HepG2 (cell line): ENCODE measurements around the gene ASXL1. TPM values are rescaled to one million over a fixed set of nuclear protein-coding genes. Genes with fewer than 3 reads are reported as not detected.

Experiments
- ADNP ChIP-seq: sonication (generic); formaldehyde crosslinking; IDR thresholded peaks from 2 replicates; pipeline ENCODE4 v1.4.0; 2020; ENCODE audit warnings: missing genetic modification reagents
- CENPBD1 ChIP-seq: sonication (generic); formaldehyde crosslinking; IDR thresholded peaks from 2 replicates; pipeline ENCODE4 v1.8.0; 2022; ENCODE audit warnings: missing genetic modification reagents, low read depth, mild to moderate bottlenecking, borderline replicate concordance
- DPF2 ChIP-seq: sonication (generic); formaldehyde crosslinking; IDR thresholded peaks from 2 replicates; pipeline ENCODE4 v1.4.0; 2020; ENCODE audit warnings: mild to moderate bottlenecking, low read depth, missing genetic modification reagents, borderline replicate concordance
- MAZ ChIP-seq, 2 experiments: sonication (generic) in 1 of 2; formaldehyde crosslinking in 1 of 2; IDR thresholded peaks; 2 replicates each; pipeline versions ENCODE4 v1.5.0 to v1.6.1; 2012 to 2020; ENCODE audit warnings: low read depth in 2 of 2, mild to moderate bottlenecking in 2 of 2, borderline replicate concordance in 1 of 2, improper control_type of control experiment in 1 of 2, low read length in 1 of 2, missing genetic modification reagents in 1 of 2, moderate library complexity in 1 of 2
- MYC ChIP-seq: sonication (generic); formaldehyde crosslinking; IDR thresholded peaks from 2 replicates; pipeline ENCODE4 v1.9.0; 2021; ENCODE audit warnings: missing genetic modification reagents, borderline replicate concordance
- NRL ChIP-seq: sonication (generic); formaldehyde crosslinking; IDR thresholded peaks from 2 replicates; pipeline ENCODE4 v1.5.0; 2020; ENCODE audit warnings: missing genetic modification reagents, mild to moderate bottlenecking, moderate library complexity, borderline replicate concordance
- RFX1 ChIP-seq: fragments of 450-650 bp; IDR thresholded peaks from 2 replicates; pipeline ENCODE4 v1.6.1; 2017
- SMC3 ChIP-seq: IDR thresholded peaks from 2 replicates; pipeline ENCODE4 v1.6.1; 2011; ENCODE audit warnings: low read length, improper control_type of control experiment
- TAF15 ChIP-seq: fragments of 200-400 bp; formaldehyde crosslinking; IDR thresholded peaks from one replicate; pipeline ENCODE4 v1.6.1; 2018; ENCODE audit warnings: mild to moderate bottlenecking, low read depth, low read length; ENCODE audit not compliant: poor library complexity, severe bottlenecking
- TBL1XR1 ChIP-seq: fragments of 150-350 bp; IDR thresholded peaks from 2 replicates; pipeline ENCODE4 v1.6.1; 2014; ENCODE audit warnings: borderline replicate concordance, low read length; ENCODE audit not compliant: partially characterized antibody
- ZFP41 ChIP-seq: sonication (generic); formaldehyde crosslinking; IDR thresholded peaks from 2 replicates; pipeline ENCODE4 v1.4.0; 2020; ENCODE audit warnings: mild to moderate bottlenecking, missing genetic modification reagents, borderline replicate concordance
- ZNF24 ChIP-seq: fragments of 450-650 bp; IDR thresholded peaks from 2 replicates; pipeline ENCODE4 v1.6.1; 2017; ENCODE audit warnings: antibody characterized with exemption, mild to moderate bottlenecking
- ZNF318 ChIP-seq: sonication (generic); formaldehyde crosslinking; IDR thresholded peaks from 2 replicates; pipeline ENCODE4 v1.4.0; 2020; ENCODE audit warnings: mild to moderate bottlenecking, missing genetic modification reagents
- ZNF331 ChIP-seq: sonication (generic); formaldehyde crosslinking; IDR thresholded peaks from 2 replicates; pipeline ENCODE4 v1.4.0; 2020; ENCODE audit warnings: missing genetic modification reagents
- ZNF33B ChIP-seq: sonication (generic); formaldehyde crosslinking; IDR thresholded peaks from 2 replicates; pipeline ENCODE4 v1.5.1; 2020; ENCODE audit warnings: mild to moderate bottlenecking, missing genetic modification reagents
- ZNF34 ChIP-seq: sonication (generic); formaldehyde crosslinking; IDR thresholded peaks from 2 replicates; pipeline ENCODE4 v1.4.0; 2020; ENCODE audit warnings: mild to moderate bottlenecking, missing genetic modification reagents, borderline replicate concordance
- ZNF460 ChIP-seq: sonication (generic); formaldehyde crosslinking; IDR thresholded peaks from 2 replicates; pipeline ENCODE4 v1.5.1; 2020; ENCODE audit warnings: missing genetic modification reagents, mild to moderate bottlenecking, borderline replicate concordance
- ZNF558 ChIP-seq: sonication (generic); formaldehyde crosslinking; IDR thresholded peaks from 2 replicates; pipeline ENCODE4 v1.9.0; 2022; ENCODE audit warnings: mild to moderate bottlenecking, missing genetic modification reagents, borderline replicate concordance
- ZNF75D ChIP-seq: sonication (generic); formaldehyde crosslinking; IDR thresholded peaks from 2 replicates; pipeline ENCODE4 v1.8.1; 2023; ENCODE audit warnings: missing genetic modification reagents, mild to moderate bottlenecking, borderline replicate concordance
- ZNF784 ChIP-seq: sonication (generic); formaldehyde crosslinking; IDR thresholded peaks from 2 replicates; pipeline ENCODE4 v1.5.1; 2020; ENCODE audit warnings: missing genetic modification reagents, mild to moderate bottlenecking, borderline replicate concordance
- polyA plus RNA-seq, 8 experiments: library from polyadenylated mRNA; depleted of rRNA in 3 of 8; stranded (reverse) in 7 of 8; unstranded in 1 of 8; fragments of >200 nt; fragmentation: Illumina TruSeq in 4 of 8; extraction: Trizol in 4 of 8; gene quantifications; 2 replicates each; pipeline versions ENCODE4 v1.2.1 to v1.2.3, GENCODE V29; 2011 to 2016; ENCODE audit warnings: low read depth in 4 of 8, missing spikeins in 1 of 8, mixed read lengths in 1 of 8; ENCODE audit not compliant: insufficient read depth in 1 of 8
- total RNA-seq, 5 experiments: library from RNA; depleted of rRNA; stranded (reverse); fragments of >200 nt; fragmentation: Illumina TruSeq; extraction: Trizol; gene quantifications; 2 replicates each; pipeline ENCODE4 v1.2.3, GENCODE V29; 2016; ENCODE audit warnings: low read depth in 1 of 5
- TF ChIP-seq, protein P1 (sequence below): sonication (generic); formaldehyde crosslinking; IDR thresholded peaks from 2 replicates; pipeline ENCODE4 v1.4.0; 2020; ENCODE audit warnings: mild to moderate bottlenecking, missing genetic modification reagents

Gene ASXL1
- total and polyA plus RNA-seq, 2 of the 13 experiments (the other 11 are each of a cell fraction or from before 2014, with no cell fraction given) = 62.1 to 74.8 TPM

GRCh38 chr20:32338665-32339064 lies 19.5 kb upstream of the ASXL1 start (continued):
- TF ChIP-seq TAF15 = no peak
- TF ChIP-seq RFX1 = no peak
- TF ChIP-seq ZNF24 = no peak
- TF ChIP-seq CENPBD1 (CRISPR knock-in tag) = no peak
- no peak for TF ChIP-seq ZNF558 (CRISPR knock-in tag)
- TF ChIP-seq ZNF75D (CRISPR knock-in tag) = no peak
- 0 out of 2 replicates have a peak, but pooled peaks have one; percentile 32 for TF ChIP-seq SMC3
- no peak for TF ChIP-seq ADNP (CRISPR knock-in tag)
- TF ChIP-seq ZNF33B (CRISPR knock-in tag) = no peak
- TF ChIP-seq ZNF34 (CRISPR knock-in tag) = no peak
- no peak for TF ChIP-seq MAZ (IDR thresholded peaks at IDR 0.05; ENCODE audit: borderline replicate concordance, low read depth, low read length)
- TF ChIP-seq MAZ (CRISPR knock-in tag; IDR thresholded peaks at IDR 0.05; ENCODE audit: low read depth) = 0 out of 2 replicates have a peak, but pooled peaks have one; percentile 51
- no peak for TF ChIP-seq ZNF784
- TF ChIP-seq NRL (CRISPR knock-in tag) = no peak
- no peak for TF ChIP-seq ZFP41 (CRISPR knock-in tag)
- no peak for TF ChIP-seq TBL1XR1
- TF ChIP-seq, protein P1, sequence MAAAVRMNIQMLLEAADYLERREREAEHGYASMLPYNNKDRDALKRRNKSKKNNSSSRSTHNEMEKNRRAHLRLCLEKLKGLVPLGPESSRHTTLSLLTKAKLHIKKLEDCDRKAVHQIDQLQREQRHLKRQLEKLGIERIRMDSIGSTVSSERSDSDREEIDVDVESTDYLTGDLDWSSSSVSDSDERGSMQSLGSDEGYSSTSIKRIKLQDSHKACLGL (CRISPR knock-in tag) = no peak
- TF ChIP-seq DPF2 (CRISPR knock-in tag) = peak; percentile 53; the same call in 1 of the 2 replicates
- peak; percentile 66; the same call in 1 of the 2 replicates for TF ChIP-seq ZNF331 (CRISPR knock-in tag)
- TF ChIP-seq MYC (CRISPR knock-in tag) = no peak
- no peak for TF ChIP-seq ZNF460 (CRISPR knock-in tag)
- no peak for TF ChIP-seq ZNF318 (CRISPR knock-in tag)
